CD4-positive, alpha-beta T cell treated with Interleukin-2 at 100 ng/mL for 4 hours (primary cell): ENCODE data around the gene TENT4A.
A peak's percentile ranks its signal among the peaks of the same experiment; 100 is the strongest.
"Not testable (repeated sequence)": the region's sequence is repeated elsewhere in the genome, so short reads cannot be mapped to it uniquely, and the experiment has no call there.

Source experiments
- DNase-seq: peaks from one replicate; pipeline ENCODE4 v3.0.0-alpha.2; 2020; ENCODE audit warnings: low spot score

Gene TENT4A

GRCh38 chr5:6713274-6714225 lies at the start of gene TENT4A:
Gene TENT4A, plus strand, starts transcription at chr5:6713432. Its CDS starts 552 bp downstream, at chr5:6713984.
- DNase-seq = no peak

GRCh38 chr5:6666762-6667161 lies 46.5 kb upstream of the TENT4A start:
- no peak for DNase-seq

GRCh38 chr5:6667648-6668047 lies 45.6 kb upstream of the TENT4A start:
- no peak for DNase-seq

- not testable (repeated sequence) for DNase-seq
Measured at GRCh38 chr5:6668717-6669116, 44.5 kb upstream of the TENT4A start.

GRCh38 chr5:6673031-6673430 lies 40.2 kb upstream of the TENT4A start:
- DNase-seq = no peak

GRCh38 chr5:6673963-6674362 lies 39.3 kb upstream of the TENT4A start:
- DNase-seq = no peak

GRCh38 chr5:6674421-6674820 lies 38.8 kb upstream of the TENT4A start:
- no peak for DNase-seq

- no peak for DNase-seq
Measured at GRCh38 chr5:6674886-6675285, 38.3 kb upstream of the TENT4A start.

- DNase-seq = no peak
Measured at GRCh38 chr5:6675784-6676491, 37.3 kb upstream of the TENT4A start.

- DNase-seq = no peak
Measured at GRCh38 chr5:6676702-6677101, 36.5 kb upstream of the TENT4A start.

GRCh38 chr5:6678385-6678784 lies 34.8 kb upstream of the TENT4A start:
- DNase-seq = no peak

GRCh38 chr5:6680922-6681321 lies 32.3 kb upstream of the TENT4A start:
- no peak for DNase-seq

- no peak for DNase-seq
Measured at GRCh38 chr5:6681682-6682081, 31.6 kb upstream of the TENT4A start.

GRCh38 chr5:6682239-6682638 lies 31.0 kb upstream of the TENT4A start:
- DNase-seq = no peak

- no peak for DNase-seq
Measured at GRCh38 chr5:6683241-6683640, 30.0 kb upstream of the TENT4A start.

GRCh38 chr5:6684075-6684474 lies 29.2 kb upstream of the TENT4A start:
- no peak for DNase-seq

- no peak for DNase-seq
Measured at GRCh38 chr5:6686501-6686900, 26.7 kb upstream of the TENT4A start.

- peak; percentile 5 for DNase-seq
Measured at GRCh38 chr5:6686915-6687409, 26.3 kb upstream of the TENT4A start.

- no peak for DNase-seq
Measured at GRCh38 chr5:6687505-6687904, 25.7 kb upstream of the TENT4A start.

- DNase-seq = no peak
Measured at GRCh38 chr5:6692906-6693305, 20.3 kb upstream of the TENT4A start.

- DNase-seq = no peak
Measured at GRCh38 chr5:6698696-6699095, 14.5 kb upstream of the TENT4A start.

GRCh38 chr5:6699357-6699756 lies 13.9 kb upstream of the TENT4A start:
- no peak for DNase-seq

- no peak for DNase-seq
Measured at GRCh38 chr5:6700074-6700684, 13.1 kb upstream of the TENT4A start.
